Measurements from ENCODE around the gene ZNF462. TPM values are rescaled to one million over a fixed set of nuclear protein-coding genes. Genes with fewer than 3 reads are reported as not detected.
"Not testable (repeated sequence)": the region's sequence is repeated elsewhere in the genome, so short reads cannot be mapped to it uniquely, and the experiment has no call there.

The ZNF462 gene
- total RNA-seq, 1 donor from 2014 or later, result 199 TPM

DNA sequence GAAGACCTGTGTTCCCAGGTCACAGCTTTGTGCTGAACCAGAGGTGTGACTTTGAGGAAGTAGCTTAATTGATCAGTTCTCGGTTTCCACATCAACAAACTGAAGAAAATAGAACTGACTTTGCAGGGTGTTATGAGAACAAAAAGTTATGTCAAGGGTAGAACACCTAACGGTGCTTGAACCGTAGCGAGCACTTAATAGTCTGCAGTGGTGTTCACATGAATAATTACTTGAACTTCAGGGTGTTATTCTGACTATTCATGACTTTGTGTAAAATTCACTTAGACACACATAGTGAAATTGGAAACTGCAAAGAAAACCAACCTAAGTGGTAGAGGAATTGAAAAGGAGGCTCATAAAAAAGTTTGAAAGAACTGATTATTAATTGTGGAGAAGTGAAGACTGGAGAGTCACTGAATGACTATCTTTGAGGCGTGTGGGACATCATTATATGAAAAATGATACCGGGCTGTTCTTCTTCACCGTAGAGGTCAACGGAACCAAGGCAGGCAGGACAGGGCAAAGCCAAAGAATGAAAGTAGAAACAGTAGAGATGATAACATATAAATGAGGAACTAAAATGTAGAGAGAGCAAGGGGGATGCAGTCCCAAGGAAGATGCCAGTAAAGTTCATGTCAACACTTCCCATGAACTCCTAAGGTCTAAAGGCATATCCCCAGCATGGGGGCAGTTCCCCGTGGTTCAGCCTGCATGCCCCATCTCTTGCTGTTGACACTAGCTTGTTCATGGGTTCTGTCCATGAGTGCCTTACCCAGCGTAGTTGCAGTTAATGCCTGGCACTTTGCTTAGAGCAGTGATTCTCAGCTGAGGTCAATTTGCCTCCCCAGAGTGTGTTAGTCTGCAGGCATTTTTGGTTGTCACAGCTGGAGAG is 118.7 kb downstream of the ZNF462 start:
- Mint-ChIP-seq H3K4me1 (peaks cover 14% of the 10 kb centered on the region), H3K36me3 (ENCODE audit: low read depth) (peaks cover 64% of the 10 kb centered on the region), H3K9me3 (no peaks in the 10 kb centered on the region), H3K4me3 (no peak overlapping the region), H3K27ac (ENCODE audit: unreplicated experiment) (peak overlapping the region; percentile 83), H3K27me3 (ENCODE audit: low read depth) (no peaks in the 10 kb centered on the region)
- no peak for TF ChIP-seq CTCF (conservative IDR thresholded peaks at IDR 0.05)
- DNase-seq (ENCODE audit: low read depth, low spot score), result no peak

DNA sequence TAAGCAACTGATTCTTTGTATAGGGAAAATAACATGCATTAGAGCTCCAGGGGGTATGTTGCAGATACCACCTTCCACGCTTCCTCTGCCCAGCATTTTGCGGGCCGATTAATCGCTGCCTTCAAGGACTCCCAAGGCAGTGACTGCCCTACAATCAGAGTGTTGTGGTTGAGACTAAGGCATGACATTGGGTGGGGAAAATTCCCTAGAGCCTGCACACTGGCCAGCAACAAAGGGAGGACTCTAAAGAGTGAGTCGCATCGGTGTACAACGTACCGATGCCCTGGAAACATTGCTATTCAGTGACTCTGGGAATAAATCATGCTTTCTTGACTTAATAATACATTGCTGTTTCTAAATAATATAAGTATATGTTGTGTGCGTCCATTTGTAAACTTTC is 119.7 kb downstream of the ZNF462 start:
- no peak for DNase-seq (ENCODE audit: low read depth, low spot score)
- Mint-ChIP-seq H3K27ac (ENCODE audit: unreplicated experiment) (no peak overlapping the region), H3K4me3 (no peak overlapping the region), H3K9me3 (no peaks in the 10 kb centered on the region), H3K36me3 (ENCODE audit: low read depth) (peaks cover 63% of the 10 kb centered on the region), H3K27me3 (ENCODE audit: low read depth) (no peaks in the 10 kb centered on the region), H3K4me1 (peaks cover 14% of the 10 kb centered on the region)
- no peak for TF ChIP-seq CTCF (conservative IDR thresholded peaks at IDR 0.05)

DNA sequence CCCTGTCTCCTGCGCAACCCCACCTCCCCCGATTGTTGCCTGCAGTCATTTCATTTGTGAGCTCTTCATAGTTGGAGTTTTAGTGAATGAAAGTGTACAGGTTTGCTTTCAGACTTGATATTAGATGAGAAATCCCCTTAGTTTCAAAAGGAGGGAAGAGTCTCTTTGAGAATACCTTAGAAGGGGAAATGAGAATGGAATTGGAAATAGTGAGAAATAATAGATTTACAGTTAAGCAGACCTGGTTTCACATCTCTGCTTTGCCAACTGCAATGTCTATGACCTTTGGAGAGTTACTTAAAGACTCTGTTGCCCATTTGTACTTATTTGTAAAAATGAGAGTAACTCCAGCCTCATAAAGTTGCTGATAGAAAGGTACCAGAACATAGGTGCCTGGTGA is 120.4 kb downstream of the ZNF462 start:
- TF ChIP-seq CTCF (conservative IDR thresholded peaks at IDR 0.05), result no peak
- DNase-seq (ENCODE audit: low read depth, low spot score), result no peak
- Mint-ChIP-seq H3K4me3 (no peak overlapping the region), H3K9me3 (peaks cover 2% of the 10 kb centered on the region), H3K27ac (ENCODE audit: unreplicated experiment) (no peak overlapping the region), H3K4me1 (peaks cover 14% of the 10 kb centered on the region), H3K36me3 (ENCODE audit: low read depth) (peaks cover 63% of the 10 kb centered on the region), H3K27me3 (ENCODE audit: low read depth) (no peaks in the 10 kb centered on the region)

- not testable (repeated sequence) for H3K27ac Mint-ChIP-seq (ENCODE audit: unreplicated experiment); H3K4me3 Mint-ChIP-seq; DNase-seq (ENCODE audit: low read depth, low spot score); H3K4me1 Mint-ChIP-seq; H3K27me3 Mint-ChIP-seq (ENCODE audit: low read depth); H3K9me3 Mint-ChIP-seq
- peaks cover 75% of the 10 kb centered on the region for H3K36me3 Mint-ChIP-seq (ENCODE audit: low read depth)
These were observed 126.9 kb downstream of the ZNF462 start for GRCh38 chr9:106989904-106990303.

GRCh38 chr9:106992186-106992585 is 129.2 kb downstream of the ZNF462 start:
- DNase-seq (ENCODE audit: low read depth, low spot score), result no peak
- H3K36me3 Mint-ChIP-seq (ENCODE audit: low read depth), result peaks cover 73% of the 10 kb centered on the region
- no peak overlapping the region for H3K4me3 Mint-ChIP-seq
- TF ChIP-seq CTCF (conservative IDR thresholded peaks at IDR 0.05), result no peak
- H3K27ac Mint-ChIP-seq (ENCODE audit: unreplicated experiment), result no peak overlapping the region
- H3K4me1 Mint-ChIP-seq, result no peaks in the 10 kb centered on the region
- H3K27me3 Mint-ChIP-seq (ENCODE audit: low read depth), result no peaks in the 10 kb centered on the region
- peaks cover 8% of the 10 kb centered on the region for H3K9me3 Mint-ChIP-seq

GRCh38 chr9:106993603-106994002 is 130.6 kb downstream of the ZNF462 start:
- peaks cover 5% of the 10 kb centered on the region for H3K9me3 Mint-ChIP-seq
- no peak for TF ChIP-seq CTCF (conservative IDR thresholded peaks at IDR 0.05)
- H3K36me3 Mint-ChIP-seq (ENCODE audit: low read depth), result peaks cover 67% of the 10 kb centered on the region
- H3K4me1 Mint-ChIP-seq, result no peaks in the 10 kb centered on the region
- H3K27ac Mint-ChIP-seq (ENCODE audit: unreplicated experiment), result no peak overlapping the region
- H3K4me3 Mint-ChIP-seq, result no peak overlapping the region
- DNase-seq (ENCODE audit: low read depth, low spot score), result no peak
- H3K27me3 Mint-ChIP-seq (ENCODE audit: low read depth), result no peaks in the 10 kb centered on the region
